Measurements from ENCODE around the gene CCNYL1. TPM values are rescaled to one million over a fixed set of nuclear protein-coding genes. Genes with fewer than 3 reads are reported as not detected.

Gene CCNYL1
- total RNA-seq = 1 to 10 TPM; 5.7 to 6.9 TPM

- ATAC-seq = peak; percentile 99
- H3K9me3 Mint-ChIP-seq = no peaks in the 10 kb centered on the region
Observed at GRCh38 chr2:207710814-207711740, at the start of gene CCNYL1. Gene CCNYL1, plus strand, starts transcription at chr2:207711640. Its CDS starts 257 bp downstream, at chr2:207711897.

GRCh38 chr2:207662203-207662602 is 49.2 kb upstream of the CCNYL1 start:
- DNase-seq (ENCODE audit: low spot score) (no peak), ATAC-seq (no peak)
- no peaks in the 10 kb centered on the region for H3K36me3 Mint-ChIP-seq
- H3K27ac Mint-ChIP-seq = no peak overlapping the region
- no peaks in the 10 kb centered on the region for H3K27me3 Mint-ChIP-seq
- H3K4me1 Mint-ChIP-seq (ENCODE audit: low read depth in 2 of 2) = no peaks in the 10 kb centered on the region
- no peak overlapping the region for H3K4me3 Mint-ChIP-seq
- no peaks in the 10 kb centered on the region for H3K9me3 Mint-ChIP-seq

More at GRCh38 chr2:207710814-207711740, at the start of gene CCNYL1:
- peak; percentile 99 for DNase-seq (ENCODE audit: low spot score)
- Mint-ChIP-seq H3K4me3 (peak within 1 kb of the TSS; percentile 99), H3K4me1 (ENCODE audit: low read depth in 2 of 2) (peaks cover 7 to 15% of the 10 kb centered on the region in 2 donors), H3K27ac (peak within 1 kb of the TSS; percentile 61 to 84), H3K36me3 (no peaks in the 10 kb centered on the region), H3K27me3 (peaks cover 2 to 7% of the 10 kb centered on the region in 2 donors)

- Mint-ChIP-seq H3K36me3 (no peaks in the 10 kb centered on the region), H3K27me3 (no peaks in the 10 kb centered on the region), H3K4me3 (no peak overlapping the region), H3K27ac (no peak overlapping the region), H3K4me1 (ENCODE audit: low read depth in 2 of 2) (no peaks in the 10 kb centered on the region), H3K9me3 (no peaks in the 10 kb centered on the region)
- no peak for DNase-seq (ENCODE audit: low spot score)
- ATAC-seq = no peak
Observed at GRCh38 chr2:207663870-207664545, 47.4 kb upstream of the CCNYL1 start.

GRCh38 chr2:207670887-207671286 is 40.6 kb upstream of the CCNYL1 start:
- H3K36me3 Mint-ChIP-seq = no peaks in the 10 kb centered on the region
- ATAC-seq = no peak
- no peaks in the 10 kb centered on the region for H3K4me1 Mint-ChIP-seq (ENCODE audit: low read depth in 2 of 2)
- H3K9me3 Mint-ChIP-seq = no peaks in the 10 kb centered on the region
- no peak overlapping the region for H3K27ac Mint-ChIP-seq
- no peak for DNase-seq (ENCODE audit: low spot score)
- peaks cover 4 to 12% of the 10 kb centered on the region in 2 donors for H3K27me3 Mint-ChIP-seq
- no peak overlapping the region for H3K4me3 Mint-ChIP-seq

- no peak overlapping the region for H3K27ac Mint-ChIP-seq
- DNase-seq (ENCODE audit: low spot score) (no peak), ATAC-seq (no peak)
- no peaks in the 10 kb centered on the region for H3K9me3 Mint-ChIP-seq
- H3K36me3 Mint-ChIP-seq = no peaks in the 10 kb centered on the region
- H3K4me3 Mint-ChIP-seq = no peak overlapping the region
- H3K4me1 Mint-ChIP-seq (ENCODE audit: low read depth in 2 of 2) = no peaks in the 10 kb centered on the region
- H3K27me3 Mint-ChIP-seq = peaks cover 4 to 12% of the 10 kb centered on the region in 2 donors
Observed at GRCh38 chr2:207673431-207673830, 38.0 kb upstream of the CCNYL1 start.

- H3K27ac Mint-ChIP-seq = no peak overlapping the region
- DNase-seq (ENCODE audit: low spot score) (no peak), ATAC-seq (no peak)
- H3K4me1 Mint-ChIP-seq (ENCODE audit: low read depth in 2 of 2) = no peaks in the 10 kb centered on the region
- H3K4me3 Mint-ChIP-seq = no peak overlapping the region
- H3K27me3 Mint-ChIP-seq = peaks cover 4 to 13% of the 10 kb centered on the region in 2 donors
- H3K9me3 Mint-ChIP-seq = no peaks in the 10 kb centered on the region
- no peaks in the 10 kb centered on the region for H3K36me3 Mint-ChIP-seq
Observed at GRCh38 chr2:207674266-207674774, 37.1 kb upstream of the CCNYL1 start.

GRCh38 chr2:207674826-207675225 is 36.6 kb upstream of the CCNYL1 start:
- H3K27ac Mint-ChIP-seq = no peak overlapping the region
- ATAC-seq (no peak), DNase-seq (ENCODE audit: low spot score) (no peak)
- no peak overlapping the region for H3K4me3 Mint-ChIP-seq
- H3K27me3 Mint-ChIP-seq = peaks cover 7 to 18% of the 10 kb centered on the region in 2 donors
- H3K9me3 Mint-ChIP-seq = no peaks in the 10 kb centered on the region
- no peaks in the 10 kb centered on the region for H3K4me1 Mint-ChIP-seq (ENCODE audit: low read depth in 2 of 2)
- H3K36me3 Mint-ChIP-seq = no peaks in the 10 kb centered on the region

GRCh38 chr2:207676827-207677354 is 34.5 kb upstream of the CCNYL1 start:
- Mint-ChIP-seq H3K9me3 (no peaks in the 10 kb centered on the region), H3K27me3 (peaks cover 7 to 18% of the 10 kb centered on the region in 2 donors), H3K4me1 (ENCODE audit: low read depth in 2 of 2) (no peaks in the 10 kb centered on the region), H3K4me3 (no peak overlapping the region), H3K27ac (no peak overlapping the region), H3K36me3 (no peaks in the 10 kb centered on the region)
- DNase-seq (ENCODE audit: low spot score) = no peak
- no peak for ATAC-seq

- Mint-ChIP-seq H3K36me3 (no peaks in the 10 kb centered on the region), H3K27me3 (peaks cover 12 to 13% of the 10 kb centered on the region in 2 donors), H3K4me3 (no peak overlapping the region), H3K9me3 (no peaks in the 10 kb centered on the region), H3K27ac (no peak overlapping the region), H3K4me1 (ENCODE audit: low read depth in 2 of 2) (no peaks in the 10 kb centered on the region)
- ATAC-seq (no peak), DNase-seq (ENCODE audit: low spot score) (no peak)
Observed at GRCh38 chr2:207681431-207681830, 30.0 kb upstream of the CCNYL1 start.

- Mint-ChIP-seq H3K4me1 (ENCODE audit: low read depth in 2 of 2) (no peaks in the 10 kb centered on the region), H3K27ac (no peak overlapping the region), H3K36me3 (no peaks in the 10 kb centered on the region), H3K9me3 (no peaks in the 10 kb centered on the region), H3K4me3 (no peak overlapping the region), H3K27me3 (peaks cover 12 to 13% of the 10 kb centered on the region in 2 donors)
- DNase-seq (ENCODE audit: low spot score) = no peak
- ATAC-seq = no peak
Observed at GRCh38 chr2:207682557-207682956, 28.9 kb upstream of the CCNYL1 start.

- peaks cover 13 to 14% of the 10 kb centered on the region in 2 donors for H3K27me3 Mint-ChIP-seq
- DNase-seq (ENCODE audit: low spot score) = no peak
- ATAC-seq = no peak
- no peak overlapping the region for H3K4me3 Mint-ChIP-seq
- H3K27ac Mint-ChIP-seq = no peak overlapping the region
- no peaks in the 10 kb centered on the region for H3K9me3 Mint-ChIP-seq
- peaks cover 0 to 2% of the 10 kb centered on the region in 2 donors for H3K4me1 Mint-ChIP-seq (ENCODE audit: low read depth in 2 of 2)
- H3K36me3 Mint-ChIP-seq = no peaks in the 10 kb centered on the region
Observed at GRCh38 chr2:207683438-207683837, 28.0 kb upstream of the CCNYL1 start.

- Mint-ChIP-seq H3K27ac (no peak overlapping the region), H3K4me3 (no peak overlapping the region), H3K36me3 (no peaks in the 10 kb centered on the region), H3K4me1 (ENCODE audit: low read depth in 2 of 2) (peaks cover 0 to 4% of the 10 kb centered on the region in 2 donors), H3K9me3 (no peaks in the 10 kb centered on the region), H3K27me3 (peaks cover 13 to 14% of the 10 kb centered on the region in 2 donors)
- ATAC-seq = no peak
- no peak for DNase-seq (ENCODE audit: low spot score)
Observed at GRCh38 chr2:207683879-207684627, 27.4 kb upstream of the CCNYL1 start.

GRCh38 chr2:207686812-207687211 is 24.6 kb upstream of the CCNYL1 start:
- Mint-ChIP-seq H3K4me3 (no peak overlapping the region), H3K36me3 (no peaks in the 10 kb centered on the region), H3K9me3 (no peaks in the 10 kb centered on the region), H3K27ac (no peak overlapping the region), H3K27me3 (peaks cover 6 to 15% of the 10 kb centered on the region in 2 donors), H3K4me1 (ENCODE audit: low read depth in 2 of 2) (peaks cover 0 to 4% of the 10 kb centered on the region in 2 donors)
- DNase-seq (ENCODE audit: low spot score) (no peak), ATAC-seq (no peak)
